ENCODE measurements around the gene CUEDC2. TPM values are rescaled to one million over a fixed set of nuclear protein-coding genes. Genes with fewer than 3 reads are reported as not detected.
A peak's percentile ranks its signal among the peaks of the same experiment; 100 is the strongest.

CUEDC2 gene
- total and polyA plus RNA-seq, 2 experiments from 2014 or later, result 45.4 to 79.9 TPM

- no peak overlapping the region for H3K4me3 ChIP-seq
- 33% methylated on average over 9 of the region's 9 CpGs for WGBS (ENCODE audit: low lambda C conversion rate, missing lambda C conversion rate)
- H3K4me2 ChIP-seq, result peak overlapping the region; percentile 71
- no peaks in the 10 kb centered on the region for H3K9me2 ChIP-seq (replicated peaks; ENCODE audit: insufficient read depth)
- peak; percentile 66 for DNase-seq (ENCODE audit: low spot score)
- peaks cover 16% of the 10 kb centered on the region for H3K79me2 ChIP-seq
- peak overlapping the region; percentile 90 for H3K27ac ChIP-seq
- peaks cover 27% of the 10 kb centered on the region for H3K4me1 ChIP-seq (ENCODE audit: insufficient read depth)
- H3K36me3 ChIP-seq (replicated peaks; ENCODE audit: insufficient read depth, low read depth), result no peaks in the 10 kb centered on the region
- no peaks in the 10 kb centered on the region for H4K20me1 ChIP-seq (ENCODE audit: insufficient read depth, poor library complexity, severe bottlenecking)
- no peaks in the 10 kb centered on the region for H3K9me3 ChIP-seq (ENCODE audit: low read depth)
- no peaks in the 10 kb centered on the region for H3K27me3 ChIP-seq
- H2AFZ ChIP-seq, result peak overlapping the region; percentile 74
- TF ChIP-seq CTCF (IDR thresholded peaks at IDR 0.05; ENCODE audit: poor library complexity) (no peak), EZH2 (IDR thresholded peaks at IDR 0.05; ENCODE audit: borderline replicate concordance) (no peak), EZH2phosphoT487 (IDR thresholded peaks at IDR 0.05; ENCODE audit: low read depth, severe bottlenecking, unreplicated experiment) (no peak)
Observed at GRCh38 chr10:102434394-102435132, 2.2 kb upstream of the CUEDC2 start.

- H4K20me1 ChIP-seq (ENCODE audit: insufficient read depth, poor library complexity, severe bottlenecking), result no peaks in the 10 kb centered on the region
- DNase-seq (ENCODE audit: low spot score), result peak; percentile 3
- no peaks in the 10 kb centered on the region for H3K27me3 ChIP-seq
- H3K27ac ChIP-seq, result peak overlapping the region; percentile 23
- H3K9me2 ChIP-seq (replicated peaks; ENCODE audit: insufficient read depth), result no peaks in the 10 kb centered on the region
- 83% methylated on average over 5 of the region's 5 CpGs for WGBS (ENCODE audit: low lambda C conversion rate, missing lambda C conversion rate)
- no peak overlapping the region for H3K4me3 ChIP-seq
- H3K79me2 ChIP-seq, result peaks cover 16% of the 10 kb centered on the region
- no peak overlapping the region for H3K4me2 ChIP-seq
- no peak overlapping the region for H2AFZ ChIP-seq
- H3K36me3 ChIP-seq (replicated peaks; ENCODE audit: insufficient read depth, low read depth), result no peaks in the 10 kb centered on the region
- no peak for TF ChIP-seq CTCF (IDR thresholded peaks at IDR 0.05; ENCODE audit: poor library complexity)
- no peak for TF ChIP-seq EZH2phosphoT487 (IDR thresholded peaks at IDR 0.05; ENCODE audit: low read depth, severe bottlenecking, unreplicated experiment)
- TF ChIP-seq EZH2 (IDR thresholded peaks at IDR 0.05; ENCODE audit: borderline replicate concordance), result no peak
- H3K4me1 ChIP-seq (ENCODE audit: insufficient read depth), result peaks cover 27% of the 10 kb centered on the region
- no peaks in the 10 kb centered on the region for H3K9me3 ChIP-seq (ENCODE audit: low read depth)
Observed at GRCh38 chr10:102433619-102434046, 1.3 kb upstream of the CUEDC2 start.

DNA sequence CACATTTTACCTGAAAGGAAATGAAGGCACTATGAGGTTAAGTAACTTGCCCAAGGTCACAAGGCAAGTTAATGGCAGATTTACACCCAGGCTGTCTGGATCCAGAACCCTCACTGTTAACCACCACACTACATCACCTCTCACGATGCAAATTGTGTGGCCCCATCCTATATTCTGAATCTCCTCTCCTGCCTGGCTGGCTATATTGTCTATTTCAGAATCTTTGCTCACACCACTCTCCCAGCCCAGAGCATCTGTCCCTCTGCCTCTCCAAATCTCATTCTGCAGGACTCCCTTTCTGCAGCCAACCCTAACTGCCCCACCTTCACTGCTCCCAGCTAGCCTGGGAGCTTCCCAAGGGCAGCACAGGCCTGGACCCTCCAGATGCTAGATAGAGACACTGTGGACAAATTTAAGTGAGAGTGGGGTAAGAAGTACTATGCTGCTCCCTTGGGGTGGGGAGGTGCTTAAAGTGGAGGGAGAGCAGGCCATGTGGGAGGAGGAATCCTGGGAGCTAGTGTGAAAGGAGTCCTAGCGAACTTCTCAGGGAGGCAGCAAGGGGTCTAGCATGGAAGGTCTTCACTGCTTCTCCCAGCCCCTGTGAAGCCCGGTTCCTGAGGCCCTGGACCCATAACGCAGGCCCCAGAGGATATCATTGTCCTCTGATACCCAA lies 786 bp downstream of the CUEDC2 start:
- Histone ChIP-seq H2AFZ (peak overlapping the region; percentile 98), H3K4me3 (peak overlapping the region; percentile 80), H3K9me2 (replicated peaks; ENCODE audit: insufficient read depth) (no peaks in the 10 kb centered on the region), H3K4me2 (peak overlapping the region; percentile 78), H4K20me1 (ENCODE audit: insufficient read depth, poor library complexity, severe bottlenecking) (no peaks in the 10 kb centered on the region), H3K9me3 (ENCODE audit: low read depth) (no peaks in the 10 kb centered on the region), H3K27ac (peak overlapping the region; percentile 78), H3K27me3 (no peaks in the 10 kb centered on the region), H3K36me3 (replicated peaks; ENCODE audit: insufficient read depth, low read depth) (no peaks in the 10 kb centered on the region), H3K4me1 (ENCODE audit: insufficient read depth) (peaks cover 27% of the 10 kb centered on the region), H3K79me2 (peaks cover 16% of the 10 kb centered on the region)
- 30% methylated on average over 4 of the region's 4 CpGs for WGBS (ENCODE audit: low lambda C conversion rate, missing lambda C conversion rate)
- peak; percentile 35 for DNase-seq (ENCODE audit: low spot score)
- TF ChIP-seq CTCF (IDR thresholded peaks at IDR 0.05; ENCODE audit: poor library complexity) (no peak), EZH2phosphoT487 (IDR thresholded peaks at IDR 0.05; ENCODE audit: low read depth, severe bottlenecking, unreplicated experiment) (no peak), EZH2 (IDR thresholded peaks at IDR 0.05; ENCODE audit: borderline replicate concordance) (no peak)

Data from hepatocyte (in vitro differentiated cells).